Stimulated activated CD4-positive, alpha-beta T cell treated with anti-CD3 and anti-CD28 coated beads, Interleukin-2, amount 100 ng/mL, for 48 hours (primary cell): ENCODE results near the gene CAMKK2.
"Not testable (repeated sequence)": the region's sequence is repeated elsewhere in the genome, so short reads cannot be mapped to it uniquely, and the experiment has no call there.

Source experiments
- DNase-seq, 2 donors: peaks; one replicate each; pipeline ENCODE4 v3.0.0-alpha.2; 2020

CAMKK2 gene

GRCh38 chr12:121278169-121279070 lies 18.1 kb downstream of the CAMKK2 start:
- DNase-seq: no peak

- DNase-seq: no peak
These were observed 19.1 kb downstream of the CAMKK2 start for GRCh38 chr12:121277374-121277759.

GRCh38 chr12:121274036-121274763 lies 22.3 kb downstream of the CAMKK2 start:
- no peak for DNase-seq

GRCh38 chr12:121273364-121273896 lies 23.1 kb downstream of the CAMKK2 start:
- DNase-seq: no peak

GRCh38 chr12:121267822-121268221 lies 28.7 kb downstream of the CAMKK2 start:
- no peak for DNase-seq

- no peak for DNase-seq
These were observed 31.5 kb downstream of the CAMKK2 start for GRCh38 chr12:121264951-121265515.

- no peak for DNase-seq
These were observed 32.4 kb downstream of the CAMKK2 start for GRCh38 chr12:121264135-121264534.

- no peak for DNase-seq
These were observed 33.1 kb downstream of the CAMKK2 start for GRCh38 chr12:121263206-121263935.

GRCh38 chr12:121261398-121261797 lies 35.1 kb downstream of the CAMKK2 start:
- no peak for DNase-seq

- DNase-seq: no peak
These were observed 36.4 kb downstream of the CAMKK2 start for GRCh38 chr12:121260091-121260490.

GRCh38 chr12:121259074-121259473 lies 37.4 kb downstream of the CAMKK2 start:
- no peak for DNase-seq

GRCh38 chr12:121257704-121258449 lies 38.6 kb downstream of the CAMKK2 start:
- not testable (repeated sequence) for DNase-seq

GRCh38 chr12:121255433-121255832 lies 41.1 kb downstream of the CAMKK2 start:
- no peak for DNase-seq

GRCh38 chr12:121253638-121254335 lies 42.7 kb downstream of the CAMKK2 start:
- DNase-seq: no peak

GRCh38 chr12:121252712-121253345 lies 43.7 kb downstream of the CAMKK2 start:
- DNase-seq: no peak

- DNase-seq: no peak
These were observed 44.7 kb downstream of the CAMKK2 start for GRCh38 chr12:121251838-121252237.

- DNase-seq: no peak
These were observed 46.1 kb downstream of the CAMKK2 start for GRCh38 chr12:121250359-121250758.

- DNase-seq: no peak
These were observed 47.9 kb downstream of the CAMKK2 start for GRCh38 chr12:121248622-121249021.

GRCh38 chr12:121246893-121247557 lies 49.5 kb downstream of the CAMKK2 start:
- no peak for DNase-seq

- no peak for DNase-seq
These were observed 50.6 kb downstream of the CAMKK2 start for GRCh38 chr12:121245951-121246350.
